ENCODE measurements around the gene CDC42BPG. TPM values are rescaled to one million over a fixed set of nuclear protein-coding genes. Genes with fewer than 3 reads are reported as not detected.

Gene CDC42BPG
- polyA plus RNA-seq, 1 experiment = 0.02 TPM

- CTCF ChIA-PET = interaction anchor here (0.6 kb wide), 1 partner anchor 221 kb away, joined by 8 read pairs; no protein-coding TSS in a partner anchor
- no peak for TF ChIP-seq CTCF (IDR thresholded peaks at IDR 0.05; ENCODE audit: low read depth, low read length)
- no peaks in the 10 kb centered on the region for H3K9me3 ChIP-seq (ENCODE audit: control insufficient read depth, insufficient read depth, low read length)
- H3K27me3 ChIP-seq (ENCODE audit: control insufficient read depth, insufficient read depth, low read length) = no peaks in the 10 kb centered on the region
- DNase-seq (ENCODE audit: low read depth, low spot score) = no peak
- H3K27ac ChIP-seq (ENCODE audit: low read depth, low read length) = no peak overlapping the region
- POLR2A ChIA-PET = interaction anchor here (0.5 to 0.6 kb wide), 2 partner anchors 22 to 35 kb away, joined by 3 to 5 read pairs; partner anchors contain the start of gene PYGM
- H3K4me3 ChIP-seq (ENCODE audit: low read depth, low read length) = no peak overlapping the region
Observed at GRCh38 chr11:64794526-64794925, 49.9 kb downstream of the CDC42BPG start.

- Histone ChIP-seq H3K27ac (ENCODE audit: low read depth, low read length) (no peak overlapping the region), H3K27me3 (ENCODE audit: control insufficient read depth, insufficient read depth, low read length) (no peaks in the 10 kb centered on the region), H3K4me3 (ENCODE audit: low read depth, low read length) (no peak overlapping the region), H3K9me3 (ENCODE audit: control insufficient read depth, insufficient read depth, low read length) (no peaks in the 10 kb centered on the region)
- no peak for TF ChIP-seq CTCF (IDR thresholded peaks at IDR 0.05; ENCODE audit: low read depth, low read length)
- ChIA-PET CTCF (no interaction called here), POLR2A (no interaction called here)
- DNase-seq (ENCODE audit: low read depth, low spot score) = no peak
Observed at GRCh38 chr11:64793271-64794160, 50.9 kb downstream of the CDC42BPG start.

GRCh38 chr11:64792482-64792881, 52.0 kb downstream of the CDC42BPG start:
- CTCF ChIA-PET = no interaction called here
- Histone ChIP-seq H3K9me3 (ENCODE audit: control insufficient read depth, insufficient read depth, low read length) (no peaks in the 10 kb centered on the region), H3K27me3 (ENCODE audit: control insufficient read depth, insufficient read depth, low read length) (no peaks in the 10 kb centered on the region), H3K4me3 (ENCODE audit: low read depth, low read length) (no peak overlapping the region), H3K27ac (ENCODE audit: low read depth, low read length) (no peak overlapping the region)
- TF ChIP-seq CTCF (IDR thresholded peaks at IDR 0.05; ENCODE audit: low read depth, low read length) = no peak
- POLR2A ChIA-PET = no interaction called here
- DNase-seq (ENCODE audit: low read depth, low spot score) = no peak

- ChIA-PET CTCF (no interaction called here), POLR2A (no interaction called here)
Observed at GRCh38 chr11:64791781-64792291, 52.6 kb downstream of the CDC42BPG start.

More at GRCh38 chr11:64791781-64792291, 52.6 kb downstream of the CDC42BPG start:
- no peaks in the 10 kb centered on the region for H3K9me3 ChIP-seq (ENCODE audit: control insufficient read depth, insufficient read depth, low read length)
- H3K27ac ChIP-seq (ENCODE audit: low read depth, low read length) = no peak overlapping the region
- no peaks in the 10 kb centered on the region for H3K27me3 ChIP-seq (ENCODE audit: control insufficient read depth, insufficient read depth, low read length)
- no peak for DNase-seq (ENCODE audit: low read depth, low spot score)
- no peak for TF ChIP-seq CTCF (IDR thresholded peaks at IDR 0.05; ENCODE audit: low read depth, low read length)
- H3K4me3 ChIP-seq (ENCODE audit: low read depth, low read length) = no peak overlapping the region

Data from AG04450 (cell line).